Tibial nerve (tissue), 4 donors: Measurements from ENCODE around the gene BIK. TPM values are rescaled to one million over a fixed set of nuclear protein-coding genes. Genes with fewer than 3 reads are reported as not detected.

Experiments used
- DNase-seq, 2 donors: peaks; one replicate each; pipeline ENCODE4 v3.0.0-alpha.2; 2019; ENCODE audit warnings: low spot score in 2 of 2
- H3K27ac ChIP-seq, 4 donors: fragments of 200-600 bp; sonication (generic) in 3 of 4; one replicate each; pipeline ENCODE4 v1.5.1; 2017 to 2019; ENCODE audit warnings: mild to moderate bottlenecking in 1 of 4
- H3K27me3 ChIP-seq, 2 donors: fragments of 200-600 bp; sonication (generic) in 1 of 2; one replicate each; pipeline versions ENCODE4 v1.5.1 to v1.6.0; 2017 to 2019
- H3K36me3 ChIP-seq, 3 donors: fragments of 200-600 bp; sonication (generic); one replicate each; pipeline ENCODE4 v1.5.1; 2018 to 2019
- H3K4me1 ChIP-seq, 4 donors: fragments of 200-600 bp; sonication (generic) in 3 of 4; one replicate each; pipeline ENCODE4 v1.5.1; 2017 to 2019
- H3K4me3 ChIP-seq, 4 donors: fragments of 200-600 bp; sonication (generic) in 3 of 4; one replicate each; pipeline ENCODE4 v1.5.1; 2017 to 2019; ENCODE audit warnings: mild to moderate bottlenecking in 1 of 4, moderate library complexity in 1 of 4
- H3K9me3 ChIP-seq, 4 donors: fragments of 200-600 bp; sonication (generic) in 3 of 4; one replicate each; pipeline ENCODE4 v1.5.1; 2017 to 2019
- EP300 ChIP-seq, 2 donors: sonication (generic); formaldehyde crosslinking; IDR thresholded peaks; one replicate each; pipeline ENCODE4 v1.6.1; 2017; ENCODE audit warnings: antibody characterized with exemption in 2 of 2, mild to moderate bottlenecking in 1 of 2
- POLR2A ChIP-seq, 2 donors: fragments of 450-650 bp; IDR thresholded peaks; one replicate each; pipeline ENCODE4 v1.6.1; 2017; ENCODE audit warnings: antibody characterized with exemption in 2 of 2, mild to moderate bottlenecking in 2 of 2, moderate library complexity in 2 of 2
- WGBS, 2 donors: methylation state at CpG; one replicate each; pipeline ENCODE4 v1.1.5; 2018; 5-methylcytosine and 5-hydroxymethylcytosine counted together
- total RNA-seq, 4 donors: library from RNA; depleted of rRNA; stranded (reverse); fragments of >200 nt; gene quantifications; one replicate each; pipeline ENCODE4 v1.1.0, GENCODE V29; 2016
- TF ChIP-seq, protein P1 (sequence below), 5 experiments: fragments of 200-600 bp in 3 of 5; fragments of 450-650 bp in 2 of 5; sonication (generic) in 3 of 5; IDR thresholded peaks; one replicate each; pipeline ENCODE4 v1.5.1; 2016 to 2019; ENCODE audit warnings: antibody characterized with exemption in 5 of 5, mild to moderate bottlenecking in 3 of 5, moderate library complexity in 2 of 5

BIK gene
- total RNA-seq, 4 donors from 2014 or later, result not detected

DNA sequence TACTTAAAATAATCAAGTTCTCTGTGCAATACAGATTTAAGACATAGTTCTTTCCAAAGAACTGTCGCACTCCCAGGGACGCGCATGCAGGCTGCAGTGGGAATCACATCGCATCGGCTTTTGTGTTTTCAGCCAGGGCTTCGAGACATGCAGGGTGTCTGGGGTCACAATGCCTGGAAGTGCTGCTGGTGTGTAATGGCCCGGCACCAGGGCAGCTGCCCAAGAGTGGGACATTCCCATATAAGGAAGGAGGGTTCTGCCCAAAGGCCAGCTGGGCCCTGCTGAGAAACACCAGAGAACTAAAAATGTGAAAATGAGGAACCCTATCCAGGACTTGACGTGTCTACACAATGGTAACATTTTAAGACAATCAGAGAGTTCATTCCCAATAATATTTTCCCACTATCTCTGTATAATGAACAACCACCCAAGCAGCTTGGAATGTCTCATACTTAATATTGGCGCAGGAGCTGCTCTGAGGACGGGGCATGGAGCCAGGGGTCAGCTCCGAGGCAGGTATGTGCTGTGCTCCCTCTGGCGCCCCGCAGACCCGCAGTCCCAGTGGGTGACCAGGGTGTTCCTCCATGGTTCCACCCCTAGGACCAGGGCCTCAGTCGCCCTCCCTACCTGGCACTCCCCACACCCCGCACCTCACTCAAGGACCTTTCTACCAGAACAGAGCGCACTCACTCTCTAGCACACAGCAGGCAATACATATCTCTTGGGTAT is 21.4 kb downstream of the BIK start:
- H3K36me3 ChIP-seq, result peaks cover 0 to 59% (median 0%) of the 10 kb centered on the region in 3 donors
- no peak overlapping the region for H3K4me3 ChIP-seq
- H3K27me3 ChIP-seq, result no peaks in the 10 kb centered on the region
- TF ChIP-seq, protein P1, sequence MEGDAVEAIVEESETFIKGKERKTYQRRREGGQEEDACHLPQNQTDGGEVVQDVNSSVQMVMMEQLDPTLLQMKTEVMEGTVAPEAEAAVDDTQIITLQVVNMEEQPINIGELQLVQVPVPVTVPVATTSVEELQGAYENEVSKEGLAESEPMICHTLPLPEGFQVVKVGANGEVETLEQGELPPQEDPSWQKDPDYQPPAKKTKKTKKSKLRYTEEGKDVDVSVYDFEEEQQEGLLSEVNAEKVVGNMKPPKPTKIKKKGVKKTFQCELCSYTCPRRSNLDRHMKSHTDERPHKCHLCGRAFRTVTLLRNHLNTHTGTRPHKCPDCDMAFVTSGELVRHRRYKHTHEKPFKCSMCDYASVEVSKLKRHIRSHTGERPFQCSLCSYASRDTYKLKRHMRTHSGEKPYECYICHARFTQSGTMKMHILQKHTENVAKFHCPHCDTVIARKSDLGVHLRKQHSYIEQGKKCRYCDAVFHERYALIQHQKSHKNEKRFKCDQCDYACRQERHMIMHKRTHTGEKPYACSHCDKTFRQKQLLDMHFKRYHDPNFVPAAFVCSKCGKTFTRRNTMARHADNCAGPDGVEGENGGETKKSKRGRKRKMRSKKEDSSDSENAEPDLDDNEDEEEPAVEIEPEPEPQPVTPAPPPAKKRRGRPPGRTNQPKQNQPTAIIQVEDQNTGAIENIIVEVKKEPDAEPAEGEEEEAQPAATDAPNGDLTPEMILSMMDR (IDR thresholded peaks at IDR 0.05), result no peak
- TF ChIP-seq POLR2A (IDR thresholded peaks at IDR 0.05) (no peak), EP300 (IDR thresholded peaks at IDR 0.05) (no peak)
- H3K27ac ChIP-seq, result no peak overlapping the region
- DNase-seq, result no peak
- H3K4me1 ChIP-seq, result peaks cover 0 to 27% (median 6%) of the 10 kb centered on the region in 4 donors
- H3K9me3 ChIP-seq, result no peaks in the 10 kb centered on the region
- WGBS, 2 donors, result 80 to 89% methylated on average over 17 of the region's 17 CpGs

DNA sequence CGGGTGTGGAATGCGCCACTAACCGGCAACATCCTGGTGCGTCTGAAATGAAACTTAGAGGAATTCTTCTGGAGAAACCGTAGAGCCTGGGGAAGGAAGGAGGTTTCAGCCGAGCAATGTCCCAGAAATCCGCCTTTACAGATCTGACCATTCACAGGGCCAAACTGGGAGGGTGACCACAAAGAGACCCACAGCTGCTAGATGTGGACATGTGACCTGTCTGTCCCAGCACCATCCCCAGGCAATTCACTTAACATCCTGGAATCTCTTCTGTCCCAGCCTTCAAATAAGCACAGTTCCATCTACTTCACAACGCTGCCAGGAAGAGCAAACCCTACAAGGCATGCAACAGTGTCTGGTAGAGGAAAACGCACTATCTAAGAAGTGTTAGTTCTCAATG is 22.9 kb downstream of the BIK start:
- TF ChIP-seq POLR2A (IDR thresholded peaks at IDR 0.05), result no peak
- no peak for TF ChIP-seq EP300 (IDR thresholded peaks at IDR 0.05)
- TF ChIP-seq, protein P1 (IDR thresholded peaks at IDR 0.05), result no peak
- H3K27ac ChIP-seq, result no peak overlapping the region
- no peak overlapping the region for H3K4me3 ChIP-seq
- no peaks in the 10 kb centered on the region for H3K27me3 ChIP-seq
- no peak for DNase-seq
- peaks cover 0 to 73% (median 0%) of the 10 kb centered on the region in 3 donors for H3K36me3 ChIP-seq
- H3K4me1 ChIP-seq, result peaks cover 0 to 27% (median 6%) of the 10 kb centered on the region in 4 donors
- 85 to 93% methylated on average over 9 of the region's 9 CpGs for WGBS, 2 donors
- no peaks in the 10 kb centered on the region for H3K9me3 ChIP-seq

DNA sequence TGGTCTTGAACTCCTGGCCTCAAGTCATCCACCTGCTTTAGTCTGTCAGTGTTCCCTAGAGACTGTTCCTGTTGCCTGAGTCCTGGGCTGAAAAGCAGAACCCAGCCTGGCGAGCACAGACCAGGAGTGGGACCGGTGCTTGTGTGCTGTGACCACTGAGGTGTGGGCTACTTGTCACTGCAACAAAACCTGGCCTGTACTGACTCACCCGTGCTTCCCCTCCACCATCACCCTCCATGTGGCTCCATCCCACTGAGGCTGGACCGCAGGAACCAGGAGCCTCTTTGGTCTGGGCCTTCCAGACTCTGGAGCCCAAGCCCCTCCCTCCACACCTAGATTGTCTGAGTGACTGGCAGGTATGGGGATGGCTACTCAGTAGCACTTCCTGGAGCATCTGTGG is 24.0 kb downstream of the BIK start:
- WGBS, 2 donors, result 94 to 98% methylated on average over 4 of the region's 4 CpGs
- no peaks in the 10 kb centered on the region for H3K9me3 ChIP-seq
- no peak overlapping the region for H3K4me3 ChIP-seq
- H3K4me1 ChIP-seq, result peaks cover 0 to 18% (median under 1%) of the 10 kb centered on the region in 4 donors
- TF ChIP-seq EP300 (IDR thresholded peaks at IDR 0.05), result no peak
- no peak for DNase-seq
- H3K27ac ChIP-seq, result no peak overlapping the region
- peaks cover 0 to 85% (median 0%) of the 10 kb centered on the region in 3 donors for H3K36me3 ChIP-seq
- no peaks in the 10 kb centered on the region for H3K27me3 ChIP-seq

DNA sequence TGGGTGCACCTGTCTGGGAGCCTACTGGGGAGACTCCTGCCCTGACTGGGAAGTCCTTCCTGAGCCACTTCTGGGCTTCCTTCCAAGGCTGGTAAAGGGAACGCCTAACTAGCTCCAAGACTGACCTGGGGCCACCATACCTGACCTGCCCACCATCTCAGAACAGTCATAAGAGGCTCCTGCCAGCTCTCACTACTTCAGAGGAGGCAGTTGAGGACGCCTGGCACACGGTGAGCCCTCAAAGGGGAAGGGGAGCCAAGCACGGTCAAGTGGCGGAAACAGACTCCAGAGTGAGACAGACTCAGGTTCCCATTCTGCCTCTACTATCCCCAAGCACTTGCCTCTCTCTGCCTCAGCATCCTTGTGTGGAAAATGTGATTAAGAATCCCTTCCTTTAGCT is 25.0 kb downstream of the BIK start:
- Histone ChIP-seq H3K27me3 (no peaks in the 10 kb centered on the region), H3K36me3 (peaks cover 0 to 95% (median 0%) of the 10 kb centered on the region in 3 donors), H3K27ac (no peak overlapping the region), H3K9me3 (no peaks in the 10 kb centered on the region), H3K4me3 (no peak overlapping the region), H3K4me1 (peaks cover 0 to 17% (median 0%) of the 10 kb centered on the region in 4 donors)
- TF ChIP-seq POLR2A (IDR thresholded peaks at IDR 0.05) (no peak), EP300 (IDR thresholded peaks at IDR 0.05) (no peak)
- TF ChIP-seq, protein P1 (IDR thresholded peaks at IDR 0.05), result no peak
- 85 to 89% methylated on average over 5 of the region's 5 CpGs for WGBS, 2 donors
- no peak for DNase-seq

DNA sequence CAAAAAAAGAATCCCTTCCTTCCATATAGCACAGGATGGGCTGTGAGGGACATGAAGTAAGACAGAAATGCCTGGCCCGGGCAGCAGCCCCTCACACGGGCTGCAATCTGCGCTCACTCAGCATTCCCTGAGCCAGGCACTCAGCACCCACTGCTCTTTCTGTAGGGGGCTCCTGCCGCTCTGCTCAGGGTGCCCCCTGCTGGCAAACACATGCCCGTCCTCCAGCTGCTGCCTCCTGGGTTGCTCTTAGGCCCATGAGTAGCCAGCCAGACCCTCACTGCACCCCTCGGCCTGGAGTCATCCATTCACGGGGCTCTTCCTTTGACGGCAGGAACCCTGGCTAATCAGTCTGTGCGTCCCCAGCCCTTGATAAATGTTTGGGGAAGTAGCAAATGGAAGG is 25.7 kb downstream of the BIK start:
- 40 to 43% methylated on average over 9 of the region's 9 CpGs for WGBS, 2 donors
- H3K27me3 ChIP-seq, result no peaks in the 10 kb centered on the region
- H3K36me3 ChIP-seq, result peaks cover 0 to 98% (median 0%) of the 10 kb centered on the region in 3 donors
- no peak for TF ChIP-seq POLR2A (IDR thresholded peaks at IDR 0.05)
- TF ChIP-seq, protein P1 (IDR thresholded peaks at IDR 0.05), result peak; percentile 14 to 32 (median 27)
- H3K4me3 ChIP-seq, result no peak overlapping the region
- DNase-seq, result no peak
- H3K27ac ChIP-seq, result no peak overlapping the region
- H3K4me1 ChIP-seq, result peaks cover 0 to 22% (median 0%) of the 10 kb centered on the region in 4 donors
- H3K9me3 ChIP-seq, result no peaks in the 10 kb centered on the region
